PC-9 (cell line): ENCODE results near the gene GIT1. TPM values are rescaled to one million over a fixed set of nuclear protein-coding genes. Genes with fewer than 3 reads are reported as not detected.

ENCODE experiments used
- BruUV-seq: library from RNA; stranded (reverse); fragments of 400-500 nt; replicated peaks from 2 replicates; lab custom pipeline; 2021; lab: Mats Ljungman, UMichigan
- CTCF ChIA-PET: fragments of 300-600 bp; sonication (Branson Sonifier 250); formaldehyde crosslinking; loops from one replicate; lab custom pipeline; 2022; ENCODE audit warnings: antibody characterized with exemption; lab: Charles Lee
- POLR2A ChIA-PET: fragments of 300-600 bp; sonication (Branson Sonifier 250); formaldehyde crosslinking; loops from one replicate; lab custom pipeline; 2022; ENCODE audit warnings: antibody characterized with exemption; ENCODE audit not compliant: unreplicated experiment; lab: Charles Lee
- DNase-seq, 2 experiments: peaks; one replicate each; pipeline versions ENCODE4 v3.0.0 to v3.0.0-alpha.2; 2015 to 2022; ENCODE audit warnings: mixed read lengths in 1 of 2
- H2AFZ ChIP-seq: fragments of 200-600 bp; sonication (generic); 2 replicates; pipeline ENCODE4 v1.8.1; 2017; ENCODE audit warnings: antibody characterized with exemption
- H3F3A ChIP-seq: fragments of 200-600 bp; sonication (generic); 2 replicates; pipeline ENCODE4 v1.8.1; 2017; ENCODE audit warnings: antibody characterized with exemption, mild to moderate bottlenecking, low read depth; ENCODE audit not compliant: insufficient read depth
- H3K27ac ChIP-seq: fragments of 200-600 bp; sonication (generic); 2 replicates; pipeline ENCODE4 v1.6.1; 2016; ENCODE audit warnings: mixed run types
- H3K27me3 ChIP-seq: fragments of 200-600 bp; sonication (generic); 2 replicates; pipeline ENCODE4 v1.6.1; 2016; ENCODE audit warnings: low read depth, mixed run types; ENCODE audit not compliant: insufficient read depth
- H3K36me3 ChIP-seq: fragments of 200-600 bp; sonication (generic); 2 replicates; pipeline ENCODE4 v1.6.1; 2016; ENCODE audit warnings: low read depth, mixed run types
- H3K4me1 ChIP-seq: fragments of 200-600 bp; sonication (generic); replicated peaks from 2 replicates; pipeline ENCODE4 v1.6.1; 2016; ENCODE audit warnings: mixed run types; ENCODE audit not compliant: insufficient read depth
- H3K4me2 ChIP-seq: fragments of 200-600 bp; sonication (generic); 2 replicates; pipeline ENCODE4 v1.6.1; 2017; ENCODE audit warnings: mixed run types
- H3K4me3 ChIP-seq: fragments of 200-600 bp; sonication (generic); 2 replicates; pipeline ENCODE4 v1.6.1; 2016; ENCODE audit warnings: mixed run types
- H3K79me2 ChIP-seq: fragments of 200-600 bp; sonication (generic); 2 replicates; pipeline ENCODE4 v1.6.1; 2017; ENCODE audit warnings: low read depth, mixed run types
- H3K9me2 ChIP-seq: fragments of 200-600 bp; sonication (generic); 2 replicates; pipeline ENCODE4 v1.8.1; 2017; ENCODE audit warnings: mild to moderate bottlenecking; ENCODE audit not compliant: insufficient read depth
- H3K9me3 ChIP-seq: fragments of 200-600 bp; sonication (generic); 2 replicates; pipeline ENCODE4 v1.8.1; 2016; ENCODE audit warnings: low read depth; ENCODE audit not compliant: insufficient read depth
- H4K20me1 ChIP-seq: fragments of 200-600 bp; sonication (generic); 2 replicates; pipeline ENCODE4 v1.8.1; 2017; ENCODE audit not compliant: insufficient read depth
- EZH2 ChIP-seq: fragments of 200-600 bp; sonication (generic); IDR thresholded peaks from 2 replicates; pipeline ENCODE4 v1.8.0; 2017; ENCODE audit warnings: antibody characterized with exemption, low read depth
- intact Hi-C: fragments of 100-400 bp; cut with micrococcal nuclease; formaldehyde crosslinking; loops from one replicate; pipeline ENCODE4 v1.10.0; 2022; ENCODE audit not compliant: unreplicated experiment
- total RNA-seq: library from RNA; stranded (reverse); gene quantifications from 2 replicates; pipeline ENCODE4 v1.2.3, GENCODE V29; 2021
- TF ChIP-seq, protein P1 (sequence below): fragments of 200-600 bp; sonication (generic); conservative IDR thresholded peaks from 2 replicates; pipeline ENCODE4 v1.6.1; 2017; ENCODE audit warnings: mixed run types, antibody characterized with exemption, mild to moderate bottlenecking, moderate library complexity

Gene GIT1
- total RNA-seq, 1 experiment from 2014 or later = 84.8 TPM

DNA sequence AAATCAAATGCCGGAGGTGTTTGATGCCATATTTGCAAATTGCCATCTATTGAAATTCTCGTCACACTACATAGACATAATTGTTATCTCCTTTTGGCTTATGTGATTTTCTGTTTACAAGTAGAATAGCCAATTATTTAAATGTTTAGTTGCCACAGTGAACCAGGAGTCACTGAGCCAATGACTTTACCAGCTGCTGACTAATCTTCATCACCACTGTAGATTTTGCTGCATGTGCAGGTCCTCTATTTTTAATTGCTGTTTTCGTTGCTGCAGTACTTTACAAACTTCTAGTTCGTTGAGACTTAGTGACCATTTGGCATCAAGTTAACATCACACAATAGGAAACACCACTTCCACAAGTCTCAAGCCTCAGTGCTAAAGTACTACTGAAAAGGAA is 45.4 kb downstream of the GIT1 start:
- Histone ChIP-seq H3K27me3 (no peaks in the 10 kb centered on the region), H3K9me2 (no peaks in the 10 kb centered on the region), H4K20me1 (0 out of 2 replicates have a peak, but pooled peaks cover 6% of the 10 kb centered on the region), H3K79me2 (no peaks in the 10 kb centered on the region), H3K27ac (no peak overlapping the region), H3K9me3 (no peaks in the 10 kb centered on the region; the same call in 1 of the 2 replicates), H3K4me3 (no peak overlapping the region), H2AFZ (no peak overlapping the region), H3K4me1 (no peaks in the 10 kb centered on the region), H3K4me2 (no peak overlapping the region), H3K36me3 (peaks cover 28% of the 10 kb centered on the region), H3F3A (peaks cover 12% of the 10 kb centered on the region; the same call in 1 of the 2 replicates)
- no peak for DNase-seq
- ChIA-PET CTCF (no interaction called here), POLR2A (interaction anchor here (0.6 kb wide), 1 partner anchor 625 kb away, joined by 3 read pairs; no protein-coding TSS in a partner anchor)
- intact Hi-C loops = no loop called here
- no TSS peak for BruUV-seq
- no peak for TF ChIP-seq EZH2
- TF ChIP-seq, protein P1, sequence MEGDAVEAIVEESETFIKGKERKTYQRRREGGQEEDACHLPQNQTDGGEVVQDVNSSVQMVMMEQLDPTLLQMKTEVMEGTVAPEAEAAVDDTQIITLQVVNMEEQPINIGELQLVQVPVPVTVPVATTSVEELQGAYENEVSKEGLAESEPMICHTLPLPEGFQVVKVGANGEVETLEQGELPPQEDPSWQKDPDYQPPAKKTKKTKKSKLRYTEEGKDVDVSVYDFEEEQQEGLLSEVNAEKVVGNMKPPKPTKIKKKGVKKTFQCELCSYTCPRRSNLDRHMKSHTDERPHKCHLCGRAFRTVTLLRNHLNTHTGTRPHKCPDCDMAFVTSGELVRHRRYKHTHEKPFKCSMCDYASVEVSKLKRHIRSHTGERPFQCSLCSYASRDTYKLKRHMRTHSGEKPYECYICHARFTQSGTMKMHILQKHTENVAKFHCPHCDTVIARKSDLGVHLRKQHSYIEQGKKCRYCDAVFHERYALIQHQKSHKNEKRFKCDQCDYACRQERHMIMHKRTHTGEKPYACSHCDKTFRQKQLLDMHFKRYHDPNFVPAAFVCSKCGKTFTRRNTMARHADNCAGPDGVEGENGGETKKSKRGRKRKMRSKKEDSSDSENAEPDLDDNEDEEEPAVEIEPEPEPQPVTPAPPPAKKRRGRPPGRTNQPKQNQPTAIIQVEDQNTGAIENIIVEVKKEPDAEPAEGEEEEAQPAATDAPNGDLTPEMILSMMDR = no peak

DNA sequence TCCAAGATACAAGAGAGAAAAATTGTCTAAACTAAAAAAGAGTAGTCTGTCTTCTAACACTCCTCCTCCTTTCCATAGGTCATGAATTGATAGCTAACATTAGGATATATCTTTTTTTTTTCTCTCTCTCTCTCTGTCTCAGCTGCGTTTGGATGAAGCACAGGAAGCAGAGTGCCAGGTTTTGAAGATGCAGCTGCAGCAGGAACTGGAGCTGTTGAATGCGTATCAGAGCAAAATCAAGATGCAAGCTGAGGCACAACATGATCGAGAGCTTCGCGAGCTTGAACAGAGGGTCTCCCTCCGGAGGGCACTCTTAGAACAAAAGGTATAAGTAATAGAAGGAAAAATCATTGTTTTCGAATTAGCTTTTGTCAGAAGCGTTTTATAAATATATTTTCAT is 55.5 kb downstream of the GIT1 start:
- H3K79me2 ChIP-seq = no peaks in the 10 kb centered on the region; the same call in 1 of the 2 replicates
- H3K9me3 ChIP-seq = no peaks in the 10 kb centered on the region
- BruUV-seq = no TSS peak
- H3F3A ChIP-seq = peaks cover 32% of the 10 kb centered on the region; the same call in 1 of the 2 replicates
- H3K27me3 ChIP-seq = no peaks in the 10 kb centered on the region
- no peak for TF ChIP-seq EZH2
- TF ChIP-seq, protein P1 = no peak
- no peaks in the 10 kb centered on the region for H3K9me2 ChIP-seq
- H3K4me2 ChIP-seq = no peak overlapping the region
- H3K36me3 ChIP-seq = peaks cover 23% of the 10 kb centered on the region
- H3K4me1 ChIP-seq = no peaks in the 10 kb centered on the region
- no peak overlapping the region for H3K4me3 ChIP-seq
- no peak overlapping the region for H2AFZ ChIP-seq
- ChIA-PET POLR2A (no interaction called here), CTCF (interaction anchor here (0.6 to 0.8 kb wide), 2 partner anchors 11 to 53 kb away, joined by 4 to 5 read pairs; no protein-coding TSS in a partner anchor)
- no peak overlapping the region for H3K27ac ChIP-seq
- intact Hi-C loops = loop anchor here (10.0 kb wide), 1 partner anchor 409 kb away; no protein-coding TSS in a partner anchor
- DNase-seq = no peak
- peaks cover 4% of the 10 kb centered on the region; the same call in 1 of the 2 replicates for H4K20me1 ChIP-seq

DNA sequence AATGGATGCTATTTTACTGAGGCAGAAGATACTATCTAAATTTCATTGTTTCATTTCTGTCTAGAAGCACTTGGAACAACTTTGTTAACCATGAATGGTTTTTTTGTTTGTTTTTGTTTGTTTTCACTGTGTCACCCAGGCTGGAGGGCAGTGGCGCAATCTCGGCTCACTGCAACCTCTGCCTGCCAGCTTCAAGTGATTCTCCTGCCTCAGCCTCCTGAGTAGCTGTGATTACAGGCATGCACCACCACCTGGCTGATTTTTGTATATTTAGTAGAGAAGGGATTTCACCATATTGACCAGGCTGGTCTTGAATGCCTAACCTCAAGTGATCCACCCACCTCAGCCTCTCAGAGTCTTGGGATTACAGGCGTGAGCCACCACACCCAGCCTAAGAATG is 63.1 kb downstream of the GIT1 start:
- Histone ChIP-seq H3F3A (peaks cover 5% of the 10 kb centered on the region), H3K36me3 (peaks cover 10% of the 10 kb centered on the region; the same call in 1 of the 2 replicates), H3K4me2 (no peak overlapping the region), H2AFZ (no peak overlapping the region), H3K9me3 (no peaks in the 10 kb centered on the region), H3K27ac (no peak overlapping the region), H3K4me3 (no peak overlapping the region), H3K27me3 (no peaks in the 10 kb centered on the region), H4K20me1 (peaks cover 5% of the 10 kb centered on the region; the same call in 1 of the 2 replicates), H3K9me2 (no peaks in the 10 kb centered on the region), H3K4me1 (no peaks in the 10 kb centered on the region), H3K79me2 (no peaks in the 10 kb centered on the region)
- no TSS peak for BruUV-seq
- peak in 1 of 2 experiments; percentile 42 for DNase-seq
- TF ChIP-seq EZH2 = no peak
- intact Hi-C loops = no loop called here
- ChIA-PET POLR2A (no interaction called here), CTCF (no interaction called here)
